Tracheal epithelial cell (primary cell): ENCODE measurements around the gene EML6. TPM values are rescaled to one million over a fixed set of nuclear protein-coding genes. Genes with fewer than 3 reads are reported as not detected.

Experiments
- total RNA-seq: library from RNA; depleted of rRNA; stranded (reverse); fragments of >200 nt; gene quantifications from 2 replicates; pipeline ENCODE4 v1.2.1, GENCODE V29; 2014

EML6 gene
- 0.43 and 0.48 TPM in 2 replicates for total RNA-seq

GRCh38 chr2:54723131-54723995 lies at the start of gene EML6:
TSS of gene EML6 (plus strand) at chr2:54723662. CDS start at chr2:54725062, 1,400 bp downstream.

